ENCODE results near the gene BANP. TPM values are rescaled to one million over a fixed set of nuclear protein-coding genes. Genes with fewer than 3 reads are reported as not detected.
"Not testable (repeated sequence)": the region's sequence is repeated elsewhere in the genome, so short reads cannot be mapped to it uniquely, and the experiment has no call there.

The BANP gene
- total and polyA plus RNA-seq, 2 donors (not counting 1 experiment from before 2014, with no cell fraction given) = 9.3 to 31.0 TPM

DNA sequence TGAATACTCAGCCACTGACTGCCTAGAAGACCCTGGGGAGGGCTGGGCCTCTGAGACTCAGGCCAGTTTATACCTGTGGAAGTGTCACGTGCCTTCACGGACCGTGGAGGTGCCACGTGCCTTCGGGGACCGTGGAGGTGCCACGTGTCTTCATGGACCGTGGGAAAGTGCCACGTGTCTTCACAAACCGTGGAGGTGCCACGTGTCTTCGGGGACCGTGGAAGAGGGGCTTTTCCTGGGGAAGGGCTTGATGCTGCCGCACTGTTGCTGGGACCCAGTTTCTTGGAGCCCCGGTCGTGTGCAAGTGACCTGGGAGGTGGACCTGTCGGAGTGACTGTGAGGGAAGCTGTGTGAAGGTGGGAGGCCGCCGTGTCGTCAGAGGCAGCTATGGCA lies 166.2 kb downstream of the BANP start:
- Histone ChIP-seq H3K4me2 (ENCODE audit: extremely low read depth, insufficient read depth, low read length) (no peak overlapping the region), H3K27ac (ENCODE audit: insufficient read depth, low read length) (no peak overlapping the region), H4K20me1 (ENCODE audit: control insufficient read depth, extremely low read depth, insufficient read depth, low read length) (no peaks in the 10 kb centered on the region), H3K9me3 (ENCODE audit: control insufficient read depth, insufficient read depth, low read depth, low read length) (no peaks in the 10 kb centered on the region), H3K27me3 (ENCODE audit: control insufficient read depth, insufficient read depth, low read length) (no peaks in the 10 kb centered on the region), H3K4me3 (replicated peaks in 1 of 4; ENCODE audit: control extremely low read depth in 1 of 4, insufficient read depth in 1 of 4, low read depth in 3 of 4, low read length in 4 of 4) (no peak overlapping the region), H3K36me3 (ENCODE audit: control insufficient read depth, insufficient read depth, low read length) (no peaks in the 10 kb centered on the region), H3K79me2 (ENCODE audit: control insufficient read depth, insufficient read depth, low read length) (no peaks in the 10 kb centered on the region), H3K9ac (ENCODE audit: insufficient read depth, low read length) (no peak overlapping the region), H2AFZ (ENCODE audit: low read length) (no peak overlapping the region), H3K4me1 (ENCODE audit: control insufficient read depth, extremely low read depth, insufficient read depth, low read length) (peaks cover 4% of the 10 kb centered on the region)
- DNase-seq (ENCODE audit: low read depth in 2 of 2) = no peak
- TF ChIP-seq, protein P1, sequence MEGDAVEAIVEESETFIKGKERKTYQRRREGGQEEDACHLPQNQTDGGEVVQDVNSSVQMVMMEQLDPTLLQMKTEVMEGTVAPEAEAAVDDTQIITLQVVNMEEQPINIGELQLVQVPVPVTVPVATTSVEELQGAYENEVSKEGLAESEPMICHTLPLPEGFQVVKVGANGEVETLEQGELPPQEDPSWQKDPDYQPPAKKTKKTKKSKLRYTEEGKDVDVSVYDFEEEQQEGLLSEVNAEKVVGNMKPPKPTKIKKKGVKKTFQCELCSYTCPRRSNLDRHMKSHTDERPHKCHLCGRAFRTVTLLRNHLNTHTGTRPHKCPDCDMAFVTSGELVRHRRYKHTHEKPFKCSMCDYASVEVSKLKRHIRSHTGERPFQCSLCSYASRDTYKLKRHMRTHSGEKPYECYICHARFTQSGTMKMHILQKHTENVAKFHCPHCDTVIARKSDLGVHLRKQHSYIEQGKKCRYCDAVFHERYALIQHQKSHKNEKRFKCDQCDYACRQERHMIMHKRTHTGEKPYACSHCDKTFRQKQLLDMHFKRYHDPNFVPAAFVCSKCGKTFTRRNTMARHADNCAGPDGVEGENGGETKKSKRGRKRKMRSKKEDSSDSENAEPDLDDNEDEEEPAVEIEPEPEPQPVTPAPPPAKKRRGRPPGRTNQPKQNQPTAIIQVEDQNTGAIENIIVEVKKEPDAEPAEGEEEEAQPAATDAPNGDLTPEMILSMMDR (conservative IDR thresholded peaks at IDR 0.05 in 1 of 2, IDR thresholded peaks at IDR 0.05 in 1 of 2; ENCODE audit: low read depth in 1 of 2, low read length in 2 of 2) = no peak
- no peak for TF ChIP-seq EZH2 (IDR thresholded peaks at IDR 0.05; ENCODE audit: low read length, missing control alignments)

DNA sequence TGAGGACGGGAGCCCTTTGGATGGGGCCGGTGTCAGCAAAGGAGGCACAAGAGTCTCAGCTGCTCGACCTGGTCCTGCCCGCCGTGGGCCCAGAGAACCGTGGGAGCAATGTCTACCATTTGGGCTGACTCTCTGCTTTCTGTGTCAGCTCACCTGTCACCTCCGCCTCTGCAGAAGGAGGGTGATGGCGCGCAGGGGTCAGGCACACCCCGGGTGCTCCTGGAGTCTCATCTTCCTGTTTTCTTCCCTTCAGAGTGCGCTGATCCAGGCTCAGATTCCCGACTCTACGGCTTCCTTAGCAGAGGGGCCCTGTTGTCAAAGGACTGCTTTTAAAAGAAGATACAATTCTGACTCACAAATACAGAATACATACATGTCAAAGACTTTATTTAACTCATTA lies 167.1 kb downstream of the BANP start:
- Histone ChIP-seq H3K27ac (ENCODE audit: insufficient read depth, low read length) (no peak overlapping the region), H3K9ac (ENCODE audit: insufficient read depth, low read length) (no peak overlapping the region), H3K4me1 (ENCODE audit: control insufficient read depth, extremely low read depth, insufficient read depth, low read length) (peaks cover 4% of the 10 kb centered on the region), H2AFZ (ENCODE audit: low read length) (no peak overlapping the region), H3K27me3 (ENCODE audit: control insufficient read depth, insufficient read depth, low read length) (no peaks in the 10 kb centered on the region), H3K36me3 (ENCODE audit: control insufficient read depth, insufficient read depth, low read length) (no peaks in the 10 kb centered on the region), H3K79me2 (ENCODE audit: control insufficient read depth, insufficient read depth, low read length) (no peaks in the 10 kb centered on the region), H3K9me3 (ENCODE audit: control insufficient read depth, insufficient read depth, low read depth, low read length) (no peaks in the 10 kb centered on the region), H3K4me2 (ENCODE audit: extremely low read depth, insufficient read depth, low read length) (no peak overlapping the region), H3K4me3 (replicated peaks in 1 of 4; ENCODE audit: control extremely low read depth in 1 of 4, insufficient read depth in 1 of 4, low read depth in 3 of 4, low read length in 4 of 4) (no peak overlapping the region), H4K20me1 (ENCODE audit: control insufficient read depth, extremely low read depth, insufficient read depth, low read length) (no peaks in the 10 kb centered on the region)
- TF ChIP-seq, protein P1 (conservative IDR thresholded peaks at IDR 0.05 in 1 of 2, IDR thresholded peaks at IDR 0.05 in 1 of 2; ENCODE audit: low read depth in 1 of 2, low read length in 2 of 2) = no peak
- TF ChIP-seq EZH2 (IDR thresholded peaks at IDR 0.05; ENCODE audit: low read length, missing control alignments) = no peak
- no peak for DNase-seq (ENCODE audit: low read depth in 2 of 2)

DNA sequence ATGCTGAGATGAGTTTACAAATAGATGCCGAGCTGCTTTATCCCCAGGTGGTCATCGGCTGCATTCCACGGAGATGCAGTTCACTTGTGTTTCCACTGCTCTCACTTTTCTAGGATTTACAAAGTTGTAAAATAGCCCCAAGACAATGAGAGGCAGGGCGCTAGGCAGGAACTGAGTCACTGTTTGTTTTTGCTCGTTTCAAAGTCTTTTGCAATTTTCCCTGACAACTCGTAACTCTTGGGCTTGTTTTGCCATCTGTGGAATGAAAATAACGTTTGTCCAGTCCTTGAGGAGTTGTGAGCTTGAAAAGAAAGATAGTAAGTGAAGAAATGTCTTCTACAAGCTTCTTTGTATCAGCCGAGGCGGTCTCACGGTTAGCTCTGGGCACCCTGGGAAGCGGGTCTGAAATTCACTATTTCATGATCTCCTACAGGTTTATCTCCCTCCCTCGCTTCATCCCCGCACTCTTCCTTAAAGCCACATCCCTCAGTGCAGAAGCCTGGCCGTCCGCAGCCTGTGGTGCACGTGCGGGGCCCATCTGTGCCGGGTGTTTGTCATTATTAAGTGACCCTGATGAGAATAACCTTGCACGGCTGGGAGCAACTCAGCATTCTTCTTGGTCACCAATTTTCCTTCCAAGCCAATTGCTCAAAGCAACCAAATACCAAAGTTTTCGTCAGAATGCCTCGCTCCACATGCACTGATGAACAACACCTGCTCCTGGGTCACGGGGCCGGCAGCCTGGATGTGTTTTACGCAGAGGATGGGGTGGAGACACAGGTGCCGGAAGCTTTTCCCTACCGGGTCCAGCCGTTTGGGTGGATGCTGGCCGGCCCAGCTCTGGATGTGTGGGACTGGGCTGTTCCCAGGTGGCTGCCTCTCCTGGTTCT lies 167.9 kb downstream of the BANP start:
- H3K4me3 ChIP-seq (replicated peaks in 1 of 4; ENCODE audit: control extremely low read depth in 1 of 4, insufficient read depth in 1 of 4, low read depth in 3 of 4, low read length in 4 of 4); H3K79me2 ChIP-seq (ENCODE audit: control insufficient read depth, insufficient read depth, low read length); H3K27me3 ChIP-seq (ENCODE audit: control insufficient read depth, insufficient read depth, low read length); H3K4me2 ChIP-seq (ENCODE audit: extremely low read depth, insufficient read depth, low read length); H3K9ac ChIP-seq (ENCODE audit: insufficient read depth, low read length); H2AFZ ChIP-seq (ENCODE audit: low read length); H3K4me1 ChIP-seq (ENCODE audit: control insufficient read depth, extremely low read depth, insufficient read depth, low read length); H3K36me3 ChIP-seq (ENCODE audit: control insufficient read depth, insufficient read depth, low read length); H4K20me1 ChIP-seq (ENCODE audit: control insufficient read depth, extremely low read depth, insufficient read depth, low read length); H3K9me3 ChIP-seq (ENCODE audit: control insufficient read depth, insufficient read depth, low read depth, low read length): not testable (repeated sequence)
- H3K27ac ChIP-seq (ENCODE audit: insufficient read depth, low read length) = peak overlapping the region; percentile 59
- DNase-seq (ENCODE audit: low read depth in 2 of 2) = peak; percentile 89 to 92

DNA sequence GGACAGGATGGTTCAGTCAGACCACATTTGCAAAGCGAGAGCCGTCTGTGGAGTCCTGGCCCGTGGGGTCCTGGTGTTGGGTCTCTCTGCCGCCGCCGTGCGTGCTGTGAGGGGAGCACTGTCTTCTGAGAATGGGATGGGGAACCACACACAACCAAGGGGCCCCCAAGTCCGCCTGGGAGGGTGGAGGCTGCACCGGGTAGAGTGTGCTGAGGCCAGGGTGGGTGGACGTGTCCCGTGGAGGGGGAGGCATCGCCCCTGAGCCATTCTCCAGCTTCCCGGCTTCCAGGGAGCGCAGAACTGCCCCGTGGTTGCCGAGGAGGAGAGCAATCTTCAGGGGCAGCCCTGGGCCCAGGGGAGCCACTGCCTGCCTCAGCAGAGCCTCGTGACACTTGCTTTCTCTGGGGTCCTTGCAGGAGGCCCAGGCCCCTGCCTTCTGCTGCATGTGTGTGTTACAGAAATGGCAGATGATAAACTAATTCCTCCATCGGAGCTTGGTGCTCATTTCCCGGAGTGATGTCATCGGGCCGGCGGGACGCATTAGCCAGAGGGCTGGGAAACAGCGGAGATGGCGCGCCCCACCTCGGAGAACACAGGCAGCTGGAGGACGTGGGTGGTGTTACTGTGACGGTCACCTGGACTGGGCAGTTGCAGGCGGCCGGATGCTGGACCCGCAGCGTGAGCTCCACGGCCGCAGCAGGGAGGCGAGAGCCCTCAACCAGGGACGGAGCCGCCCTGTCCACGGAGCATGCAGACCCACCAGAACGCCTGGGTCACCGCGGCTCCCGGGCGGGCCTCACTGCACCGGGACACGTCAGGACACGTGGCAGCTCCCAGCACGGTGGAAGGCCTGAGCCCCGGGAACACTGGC lies 168.9 kb downstream of the BANP start:
- not testable (repeated sequence) for H3K79me2 ChIP-seq (ENCODE audit: control insufficient read depth, insufficient read depth, low read length); H2AFZ ChIP-seq (ENCODE audit: low read length); DNase-seq (ENCODE audit: low read depth in 2 of 2); H3K4me1 ChIP-seq (ENCODE audit: control insufficient read depth, extremely low read depth, insufficient read depth, low read length); H3K4me2 ChIP-seq (ENCODE audit: extremely low read depth, insufficient read depth, low read length); H3K9ac ChIP-seq (ENCODE audit: insufficient read depth, low read length); H3K27ac ChIP-seq (ENCODE audit: insufficient read depth, low read length); H3K36me3 ChIP-seq (ENCODE audit: control insufficient read depth, insufficient read depth, low read length); H4K20me1 ChIP-seq (ENCODE audit: control insufficient read depth, extremely low read depth, insufficient read depth, low read length); H3K4me3 ChIP-seq (replicated peaks in 1 of 4; ENCODE audit: control extremely low read depth in 1 of 4, insufficient read depth in 1 of 4, low read depth in 3 of 4, low read length in 4 of 4); H3K27me3 ChIP-seq (ENCODE audit: control insufficient read depth, insufficient read depth, low read length); H3K9me3 ChIP-seq (ENCODE audit: control insufficient read depth, insufficient read depth, low read depth, low read length)

Data from fibroblast of lung (primary cell).